ENCODE measurements around the gene SYNRG. TPM values are rescaled to one million over a fixed set of nuclear protein-coding genes. Genes with fewer than 3 reads are reported as not detected.
"Not testable (repeated sequence)": the region's sequence is repeated elsewhere in the genome, so short reads cannot be mapped to it uniquely, and the experiment has no call there.

SYNRG gene
- total RNA-seq: 22.3 TPM

GRCh38 chr17:37609170-37610040, at the start of gene SYNRG:
TSS of gene SYNRG (minus strand) at chr17:37609418. CDS start at chr17:37609355, 63 bp downstream.
- peak; percentile 97 for ATAC-seq

GRCh38 chr17:37657202-37657601, 48.0 kb upstream of the SYNRG start:
- ATAC-seq: no peak

- ATAC-seq: no peak
Observed at GRCh38 chr17:37651849-37652248, 42.6 kb upstream of the SYNRG start.

GRCh38 chr17:37650419-37651003, 41.3 kb upstream of the SYNRG start:
- ATAC-seq: no peak

- ATAC-seq: no peak
Observed at GRCh38 chr17:37648555-37648954, 39.3 kb upstream of the SYNRG start.

GRCh38 chr17:37647856-37648255, 38.6 kb upstream of the SYNRG start:
- ATAC-seq: no peak

- no peak for ATAC-seq
Observed at GRCh38 chr17:37643869-37644268, 34.7 kb upstream of the SYNRG start.

GRCh38 chr17:37643118-37643766, 34.0 kb upstream of the SYNRG start, which contains the start of gene DDX52:
TSS of gene DDX52 (minus strand) at chr17:37643446. CDS start at chr17:37643420, 26 bp downstream.
- peak; percentile 95 for ATAC-seq

- ATAC-seq: peak; percentile 73
Observed at GRCh38 chr17:37642681-37643080, 33.5 kb upstream of the SYNRG start.

GRCh38 chr17:37640015-37640414, 30.8 kb upstream of the SYNRG start:
- no peak for ATAC-seq

GRCh38 chr17:37637956-37638355, 28.7 kb upstream of the SYNRG start:
- no peak for ATAC-seq

GRCh38 chr17:37616430-37616829, 7.2 kb upstream of the SYNRG start:
- not testable (repeated sequence) for ATAC-seq

GRCh38 chr17:37614823-37615222, 5.6 kb upstream of the SYNRG start:
- ATAC-seq: peak; percentile 70

- ATAC-seq: peak; percentile 79
Observed at GRCh38 chr17:37614391-37614790, 5.2 kb upstream of the SYNRG start.

- no peak for ATAC-seq
Observed at GRCh38 chr17:37610971-37611370, 1.8 kb upstream of the SYNRG start.

- not testable (repeated sequence) for ATAC-seq
Observed at GRCh38 chr17:37610041-37610420, 813 bp upstream of the SYNRG start.

- ATAC-seq: peak; percentile 34
Observed at GRCh38 chr17:37608351-37609169, 658 bp downstream of the SYNRG start.

GRCh38 chr17:37607637-37608331, 1.4 kb downstream of the SYNRG start:
- ATAC-seq: no peak

- ATAC-seq: no peak
Observed at GRCh38 chr17:37605813-37606505, 3.3 kb downstream of the SYNRG start.

- no peak for ATAC-seq
Observed at GRCh38 chr17:37605081-37605480, 4.1 kb downstream of the SYNRG start.

GRCh38 chr17:37604556-37604955, 4.7 kb downstream of the SYNRG start:
- no peak for ATAC-seq
